ENCODE results near the gene SENP5.

GRCh38 chr3:196918968-196919367, 51.2 kb downstream of the SENP5 start:
- TF ChIP-seq, protein P1, sequence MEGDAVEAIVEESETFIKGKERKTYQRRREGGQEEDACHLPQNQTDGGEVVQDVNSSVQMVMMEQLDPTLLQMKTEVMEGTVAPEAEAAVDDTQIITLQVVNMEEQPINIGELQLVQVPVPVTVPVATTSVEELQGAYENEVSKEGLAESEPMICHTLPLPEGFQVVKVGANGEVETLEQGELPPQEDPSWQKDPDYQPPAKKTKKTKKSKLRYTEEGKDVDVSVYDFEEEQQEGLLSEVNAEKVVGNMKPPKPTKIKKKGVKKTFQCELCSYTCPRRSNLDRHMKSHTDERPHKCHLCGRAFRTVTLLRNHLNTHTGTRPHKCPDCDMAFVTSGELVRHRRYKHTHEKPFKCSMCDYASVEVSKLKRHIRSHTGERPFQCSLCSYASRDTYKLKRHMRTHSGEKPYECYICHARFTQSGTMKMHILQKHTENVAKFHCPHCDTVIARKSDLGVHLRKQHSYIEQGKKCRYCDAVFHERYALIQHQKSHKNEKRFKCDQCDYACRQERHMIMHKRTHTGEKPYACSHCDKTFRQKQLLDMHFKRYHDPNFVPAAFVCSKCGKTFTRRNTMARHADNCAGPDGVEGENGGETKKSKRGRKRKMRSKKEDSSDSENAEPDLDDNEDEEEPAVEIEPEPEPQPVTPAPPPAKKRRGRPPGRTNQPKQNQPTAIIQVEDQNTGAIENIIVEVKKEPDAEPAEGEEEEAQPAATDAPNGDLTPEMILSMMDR (IDR thresholded peaks at IDR 0.05) = no peak
- TF ChIP-seq POLR2AphosphoS5 (IDR thresholded peaks at IDR 0.05) (no peak), EP300 (IDR thresholded peaks at IDR 0.05) (no peak), POLR2A (IDR thresholded peaks at IDR 0.05) (no peak)
